Activated CD8-positive, alpha-beta T cell treated with anti-CD3 and anti-CD28 coated beads for 36 hours (primary cell): ENCODE data around the gene TRIM5. TPM values are rescaled to one million over a fixed set of nuclear protein-coding genes. Genes with fewer than 3 reads are reported as not detected.
A peak's percentile ranks its signal among the peaks of the same experiment; 100 is the strongest.
"Not testable (repeated sequence)": the region's sequence is repeated elsewhere in the genome, so short reads cannot be mapped to it uniquely, and the experiment has no call there.

Experiments
- ATAC-seq: fragments of 200-7000 bp; cut with Tn5 transposase; one replicate; pipeline ENCODE4 v1.10.0; 2021; ENCODE audit warnings: mild to moderate bottlenecking, moderate library complexity
- CTCF ChIA-PET: fragments of 350-600 bp; sonication (Branson Sonifier 250); formaldehyde crosslinking; loops from one replicate; lab custom pipeline; 2021; ENCODE audit warnings: antibody characterized with exemption; lab: Charles Lee
- POLR2A ChIA-PET: fragments of 350-600 bp; sonication (Branson Sonifier 250); formaldehyde crosslinking; loops from one replicate; lab custom pipeline; 2021; ENCODE audit warnings: antibody characterized with exemption; lab: Charles Lee
- DNase-seq: peaks from one replicate; pipeline ENCODE4 v3.0.0-alpha.2; 2020
- H3K27ac Mint-ChIP-seq: one replicate; pipeline ENCODE4 v1.8.0; 2021; ENCODE audit warnings: mild to moderate bottlenecking, mixed read lengths
- H3K27me3 Mint-ChIP-seq: one replicate; pipeline ENCODE4 v1.8.0; 2021; ENCODE audit warnings: mixed read lengths
- H3K36me3 Mint-ChIP-seq: one replicate; pipeline ENCODE4 v1.8.0; 2021; ENCODE audit warnings: low read depth, mixed read lengths
- H3K4me1 Mint-ChIP-seq: one replicate; pipeline ENCODE4 v1.8.0; 2021; ENCODE audit warnings: low read depth, mixed read lengths
- H3K4me3 Mint-ChIP-seq: one replicate; pipeline ENCODE4 v1.8.0; 2021; ENCODE audit warnings: mild to moderate bottlenecking, moderate library complexity, mixed read lengths
- H3K9me3 Mint-ChIP-seq: one replicate; pipeline ENCODE4 v1.8.0; 2021; ENCODE audit warnings: mixed read lengths
- intact Hi-C: fragments of 100-400 bp; cut with micrococcal nuclease; formaldehyde crosslinking; loops from one replicate; pipeline ENCODE4 v1.10.0; 2022
- total RNA-seq, 2 experiments: library from RNA; stranded (reverse); gene quantifications; one replicate each; pipeline ENCODE4 v1.2.3, GENCODE V29; 2021
- TF ChIP-seq, protein P1 (sequence below): fragments of 200-600 bp; IDR thresholded peaks from one replicate; pipeline ENCODE4 v1.8.0; 2022; ENCODE audit warnings: antibody characterized with exemption, mild to moderate bottlenecking

The TRIM5 gene
- total RNA-seq, 2 experiments from 2014 or later = 21.5 TPM

DNA sequence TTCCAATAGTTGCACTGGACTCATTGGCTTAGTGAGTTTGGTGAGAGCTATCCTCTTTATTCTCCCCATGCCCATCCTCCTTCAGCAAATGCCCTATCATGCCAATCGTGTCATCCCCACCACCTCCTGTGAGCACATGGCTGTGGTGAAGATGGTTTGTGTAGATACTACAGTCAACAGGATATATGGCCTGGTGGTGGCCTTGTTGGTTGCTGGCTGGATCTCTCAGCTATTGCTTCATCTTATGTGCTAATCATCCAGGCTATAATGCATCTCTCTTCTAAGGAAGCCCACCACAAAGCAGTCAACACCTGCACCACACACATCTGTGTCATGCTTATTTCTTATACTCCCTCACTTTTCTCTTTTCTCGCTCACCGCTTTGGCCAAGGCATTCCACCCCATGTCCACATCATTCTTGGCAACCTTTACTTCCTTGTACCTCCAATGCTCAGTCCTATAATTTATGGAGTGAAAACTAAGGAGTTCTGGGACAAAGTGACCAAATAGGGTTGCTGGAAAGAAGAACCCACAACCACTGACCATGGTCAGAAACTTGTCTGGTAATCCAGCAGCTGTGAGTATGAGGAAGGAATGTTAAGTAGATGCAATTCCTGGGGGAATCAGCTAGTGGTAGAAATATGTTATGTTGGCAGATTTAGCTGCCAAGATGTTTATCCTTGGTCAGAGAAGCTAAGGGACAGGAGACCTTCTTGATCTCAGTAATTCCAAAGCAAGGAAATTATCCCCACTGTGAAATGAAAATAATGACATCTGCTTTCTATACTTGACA, 35.0 kb upstream of the TRIM5 start:
- TF ChIP-seq, protein P1, sequence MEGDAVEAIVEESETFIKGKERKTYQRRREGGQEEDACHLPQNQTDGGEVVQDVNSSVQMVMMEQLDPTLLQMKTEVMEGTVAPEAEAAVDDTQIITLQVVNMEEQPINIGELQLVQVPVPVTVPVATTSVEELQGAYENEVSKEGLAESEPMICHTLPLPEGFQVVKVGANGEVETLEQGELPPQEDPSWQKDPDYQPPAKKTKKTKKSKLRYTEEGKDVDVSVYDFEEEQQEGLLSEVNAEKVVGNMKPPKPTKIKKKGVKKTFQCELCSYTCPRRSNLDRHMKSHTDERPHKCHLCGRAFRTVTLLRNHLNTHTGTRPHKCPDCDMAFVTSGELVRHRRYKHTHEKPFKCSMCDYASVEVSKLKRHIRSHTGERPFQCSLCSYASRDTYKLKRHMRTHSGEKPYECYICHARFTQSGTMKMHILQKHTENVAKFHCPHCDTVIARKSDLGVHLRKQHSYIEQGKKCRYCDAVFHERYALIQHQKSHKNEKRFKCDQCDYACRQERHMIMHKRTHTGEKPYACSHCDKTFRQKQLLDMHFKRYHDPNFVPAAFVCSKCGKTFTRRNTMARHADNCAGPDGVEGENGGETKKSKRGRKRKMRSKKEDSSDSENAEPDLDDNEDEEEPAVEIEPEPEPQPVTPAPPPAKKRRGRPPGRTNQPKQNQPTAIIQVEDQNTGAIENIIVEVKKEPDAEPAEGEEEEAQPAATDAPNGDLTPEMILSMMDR = no peak
- H3K4me1 Mint-ChIP-seq = no peaks in the 10 kb centered on the region
- peaks cover 3% of the 10 kb centered on the region for H3K9me3 Mint-ChIP-seq
- H3K36me3 Mint-ChIP-seq = peaks cover 3% of the 10 kb centered on the region
- intact Hi-C loops = no loop called here
- no peaks in the 10 kb centered on the region for H3K27me3 Mint-ChIP-seq
- no peak overlapping the region for H3K4me3 Mint-ChIP-seq
- DNase-seq = peak; percentile 15
- POLR2A ChIA-PET = interaction anchor here (1.3 kb wide), 1 partner anchor 30 kb away, joined by 4 read pairs; the partner anchor contains the start of gene TRIM22
- CTCF ChIA-PET = interaction anchor here (0.8 kb wide), 1 partner anchor 8 kb away, joined by 3 read pairs; no protein-coding TSS in a partner anchor
- peak; percentile 27 for ATAC-seq
- H3K27ac Mint-ChIP-seq = no peak overlapping the region

DNA sequence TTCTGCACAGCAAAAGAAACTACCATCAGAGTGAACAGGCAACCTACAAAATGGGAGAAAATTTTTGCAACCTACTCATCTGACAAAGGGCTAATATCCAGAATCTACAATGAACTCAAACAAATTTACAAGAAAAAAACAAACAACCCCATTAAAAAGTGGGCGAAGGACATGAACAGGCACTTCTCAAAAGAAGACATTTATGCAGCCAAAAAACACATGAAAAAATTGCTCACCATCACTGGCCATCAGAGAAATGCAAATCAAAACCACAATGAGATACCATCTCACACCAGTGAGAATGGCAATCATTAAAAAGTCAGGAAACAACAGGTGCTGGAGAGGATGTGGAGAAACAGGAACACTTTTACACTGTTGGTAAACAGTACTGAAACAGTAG, 31.6 kb upstream of the TRIM5 start:
- H3K4me1 Mint-ChIP-seq, H3K36me3 Mint-ChIP-seq, H3K27me3 Mint-ChIP-seq, DNase-seq, H3K4me3 Mint-ChIP-seq, POLR2A ChIA-PET, H3K27ac Mint-ChIP-seq, ATAC-seq, CTCF ChIA-PET, H3K9me3 Mint-ChIP-seq, intact Hi-C loops: not testable (repeated sequence)

DNA sequence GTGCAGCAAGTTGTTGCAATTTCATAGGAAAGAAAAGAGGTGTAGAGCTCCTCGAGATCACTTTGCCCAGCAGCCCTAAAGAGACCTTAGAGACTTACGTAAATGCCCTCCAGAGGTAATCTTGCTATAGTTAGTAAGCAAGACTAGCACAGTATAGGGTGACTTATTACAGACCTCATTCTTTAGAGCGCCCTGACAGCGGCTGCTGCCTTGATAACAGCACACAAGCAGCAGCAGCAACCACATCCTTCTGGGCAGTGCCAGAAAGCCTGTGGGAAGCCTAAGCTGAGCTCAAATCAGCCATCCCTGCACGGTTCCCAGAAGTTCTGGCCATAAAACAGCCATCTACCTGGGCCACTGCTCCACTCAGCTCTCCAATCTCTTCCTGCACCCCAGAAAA, 28.8 kb upstream of the TRIM5 start:
- Mint-ChIP-seq H3K36me3 (peaks cover 11% of the 10 kb centered on the region), H3K27me3 (no peaks in the 10 kb centered on the region), H3K4me1 (peaks cover 4% of the 10 kb centered on the region), H3K9me3 (peaks cover 3% of the 10 kb centered on the region), H3K4me3 (no peak overlapping the region), H3K27ac (no peak overlapping the region)
- intact Hi-C loops = no loop called here
- DNase-seq (no peak), ATAC-seq (no peak)
- TF ChIP-seq, protein P1 = no peak
- ChIA-PET POLR2A (no interaction called here), CTCF (interaction anchor here (0.8 to 1.6 kb wide), 7 partner anchors 13 to 177 kb away, joined by 3 to 6 read pairs (median 4); partner anchors contain the start of genes TRIM22 and TRIM5)

DNA sequence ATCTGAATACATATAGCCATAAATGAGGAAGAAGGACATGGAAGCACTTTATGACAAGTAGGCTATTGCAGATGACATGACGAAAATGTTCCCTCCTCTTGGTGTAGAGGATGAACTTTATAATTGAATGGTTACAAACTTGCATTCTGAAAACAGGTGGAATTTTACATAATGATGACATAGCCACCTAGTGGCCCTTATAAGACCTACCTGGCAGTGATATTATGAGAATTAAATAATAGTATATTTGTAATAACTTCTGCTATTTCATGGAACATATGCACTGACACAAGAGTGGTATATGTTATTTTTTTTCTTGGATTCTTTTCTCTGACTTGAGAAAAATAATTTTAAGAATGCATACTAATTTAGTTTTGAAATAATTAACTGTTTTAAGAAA, 27.6 kb upstream of the TRIM5 start:
- TF ChIP-seq, protein P1 = peak; percentile 54
- ATAC-seq (no peak), DNase-seq (no peak)
- H3K27ac Mint-ChIP-seq = peak overlapping the region; percentile 61
- POLR2A ChIA-PET = no interaction called here
- peaks cover 18% of the 10 kb centered on the region for H3K36me3 Mint-ChIP-seq
- CTCF ChIA-PET = interaction anchor here (1.1 to 1.6 kb wide), 4 partner anchors 8 to 178 kb away, joined by 3 to 4 read pairs (median 4); no protein-coding TSS in a partner anchor
- no peaks in the 10 kb centered on the region for H3K27me3 Mint-ChIP-seq
- H3K9me3 Mint-ChIP-seq = peaks cover 3% of the 10 kb centered on the region
- H3K4me3 Mint-ChIP-seq = no peak overlapping the region
- H3K4me1 Mint-ChIP-seq = peaks cover 4% of the 10 kb centered on the region
- intact Hi-C loops = no loop called here

DNA sequence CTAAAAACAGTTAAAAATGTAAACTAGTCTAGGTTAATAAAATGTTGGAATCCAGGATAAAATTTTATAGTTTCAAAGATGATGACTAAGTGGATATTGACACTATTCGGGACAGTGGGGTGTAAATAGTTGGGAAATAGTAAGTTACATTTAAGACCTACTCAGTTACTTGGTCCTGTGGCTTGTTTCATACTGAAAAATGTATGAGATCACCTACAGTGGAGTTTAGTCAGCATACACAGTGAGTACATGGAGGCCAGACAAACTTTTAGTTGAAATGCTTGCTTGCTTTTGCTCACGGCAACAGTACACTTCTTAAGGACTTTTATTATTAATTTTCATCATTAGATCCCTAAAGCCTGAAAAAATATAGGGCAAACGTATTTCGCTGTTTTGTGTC, 20.8 kb upstream of the TRIM5 start:
- intact Hi-C loops = no loop called here
- H3K4me1 Mint-ChIP-seq = peaks cover 41% of the 10 kb centered on the region
- no peaks in the 10 kb centered on the region for H3K9me3 Mint-ChIP-seq
- POLR2A ChIA-PET = interaction anchor here (1.0 to 1.8 kb wide), 2 partner anchors 15 to 21 kb away, joined by 4 to 5 read pairs; no protein-coding TSS in a partner anchor
- ATAC-seq (peak; percentile 63), DNase-seq (no peak)
- CTCF ChIA-PET = interaction anchor here (1.1 to 1.3 kb wide), 2 partner anchors 17 to 21 kb away, joined by 6 read pairs; partner anchors contain the start of genes TRIM22 and TRIM5
- H3K36me3 Mint-ChIP-seq = peaks cover 65% of the 10 kb centered on the region
- no peak overlapping the region for H3K4me3 Mint-ChIP-seq
- no peaks in the 10 kb centered on the region for H3K27me3 Mint-ChIP-seq
- no peak overlapping the region for H3K27ac Mint-ChIP-seq
- TF ChIP-seq, protein P1 = no peak
